HepG2 (cell line): ENCODE results near the gene FITM1. TPM values are rescaled to one million over a fixed set of nuclear protein-coding genes. Genes with fewer than 3 reads are reported as not detected.

Experiments used
- ASH2L ChIP-seq: fragments of 300-600, 200-600 bp; sonication (generic); IDR thresholded peaks from 2 replicates; pipeline ENCODE4 v1.7.0; 2017; ENCODE audit warnings: low read depth, mild to moderate bottlenecking, moderate library complexity, mixed read lengths, low read length; ENCODE audit not compliant: insufficient read length
- ATAD3A ChIP-seq: sonication (generic); formaldehyde crosslinking; IDR thresholded peaks from 2 replicates; pipeline ENCODE4 v1.4.0; 2020; ENCODE audit warnings: missing genetic modification reagents
- BCL6 ChIP-seq: IDR thresholded peaks from 2 replicates; pipeline ENCODE4 v1.6.1; 2016; ENCODE audit warnings: missing genetic modification reagents, missing compliant biosample characterization
- CC2D1A ChIP-seq: sonication (generic); formaldehyde crosslinking; IDR thresholded peaks from 2 replicates; pipeline ENCODE4 v1.8.1; 2023; ENCODE audit warnings: mild to moderate bottlenecking, missing genetic modification reagents
- ESRRA ChIP-seq: sonication (generic); formaldehyde crosslinking; IDR thresholded peaks from 2 replicates; pipeline ENCODE4 v1.5.1; 2020; ENCODE audit warnings: mild to moderate bottlenecking, low read depth, missing genetic modification reagents
- KDM5A ChIP-seq: fragments of 200-600 bp; sonication (generic); IDR thresholded peaks from 2 replicates; pipeline ENCODE4 v1.7.0; 2018; ENCODE audit warnings: antibody characterized with exemption, mild to moderate bottlenecking, low read length, borderline replicate concordance
- KDM6A ChIP-seq: IDR thresholded peaks from 2 replicates; pipeline ENCODE4 v1.6.1; 2016; ENCODE audit warnings: low read depth
- MIER3 ChIP-seq: IDR thresholded peaks from 2 replicates; pipeline ENCODE4 v1.6.1; 2016; ENCODE audit warnings: missing compliant biosample characterization, borderline replicate concordance
- SNRNP70 ChIP-seq: fragments of 200-400 bp; formaldehyde crosslinking; IDR thresholded peaks from 2 replicates; pipeline ENCODE4 v1.6.1; 2017; ENCODE audit warnings: mild to moderate bottlenecking, low read depth, low read length, moderate library complexity
- SSRP1 ChIP-seq: IDR thresholded peaks from 2 replicates; pipeline ENCODE4 v1.6.1; 2016; ENCODE audit warnings: control low read depth
- TOPORS ChIP-seq: sonication (generic); formaldehyde crosslinking; IDR thresholded peaks from 2 replicates; pipeline ENCODE4 v1.8.0; 2023; ENCODE audit warnings: mild to moderate bottlenecking, missing genetic modification reagents
- ZKSCAN1 ChIP-seq: fragments of 150-350 bp; IDR thresholded peaks from 2 replicates; pipeline ENCODE4 v1.6.1; 2014; ENCODE audit warnings: low read length
- ZNF20 ChIP-seq: sonication (generic); formaldehyde crosslinking; IDR thresholded peaks from 2 replicates; pipeline ENCODE4 v1.4.0; 2020; ENCODE audit warnings: mild to moderate bottlenecking, moderate library complexity, missing genetic modification reagents
- ZNF430 ChIP-seq: sonication (generic); formaldehyde crosslinking; IDR thresholded peaks from 2 replicates; pipeline ENCODE4 v1.9.0; 2021; ENCODE audit warnings: mild to moderate bottlenecking, missing genetic modification reagents
- ZNF503 ChIP-seq: sonication (generic); formaldehyde crosslinking; IDR thresholded peaks from 2 replicates; pipeline ENCODE4 v1.4.0; 2020; ENCODE audit warnings: missing genetic modification reagents
- ZNF589 ChIP-seq: sonication (generic); formaldehyde crosslinking; conservative IDR thresholded peaks from 2 replicates; pipeline ENCODE4 v1.8.0; 2022; ENCODE audit warnings: mild to moderate bottlenecking, moderate library complexity, missing genetic modification reagents
- ZNF646 ChIP-seq: sonication (generic); formaldehyde crosslinking; IDR thresholded peaks from 2 replicates; pipeline ENCODE4 v1.9.0; 2021; ENCODE audit warnings: mild to moderate bottlenecking, missing genetic modification reagents
- ZSCAN31 ChIP-seq: sonication (generic); formaldehyde crosslinking; IDR thresholded peaks from 2 replicates; pipeline ENCODE4 v1.5.0; 2020; ENCODE audit warnings: low read depth, mild to moderate bottlenecking, missing genetic modification reagents
- polyA plus RNA-seq, 8 experiments: library from polyadenylated mRNA; depleted of rRNA in 3 of 8; stranded (reverse) in 7 of 8; unstranded in 1 of 8; fragments of >200 nt; fragmentation: Illumina TruSeq in 4 of 8; extraction: Trizol in 4 of 8; gene quantifications; 2 replicates each; pipeline versions ENCODE4 v1.2.1 to v1.2.3, GENCODE V29; 2011 to 2016; ENCODE audit warnings: low read depth in 4 of 8, missing spikeins in 1 of 8, mixed read lengths in 1 of 8; ENCODE audit not compliant: insufficient read depth in 1 of 8
- total RNA-seq, 5 experiments: library from RNA; depleted of rRNA; stranded (reverse); fragments of >200 nt; fragmentation: Illumina TruSeq; extraction: Trizol; gene quantifications; 2 replicates each; pipeline ENCODE4 v1.2.3, GENCODE V29; 2016; ENCODE audit warnings: low read depth in 1 of 5
- TF ChIP-seq, protein P1 (sequence below): sonication (generic); formaldehyde crosslinking; IDR thresholded peaks from 2 replicates; pipeline ENCODE4 v1.4.0; 2020; ENCODE audit warnings: mild to moderate bottlenecking, missing genetic modification reagents

Gene FITM1
- total and polyA plus RNA-seq, 2 of the 13 experiments (the other 11 are each of a cell fraction or from before 2014, with no cell fraction given) = 2.7 to 5.8 TPM

DNA sequence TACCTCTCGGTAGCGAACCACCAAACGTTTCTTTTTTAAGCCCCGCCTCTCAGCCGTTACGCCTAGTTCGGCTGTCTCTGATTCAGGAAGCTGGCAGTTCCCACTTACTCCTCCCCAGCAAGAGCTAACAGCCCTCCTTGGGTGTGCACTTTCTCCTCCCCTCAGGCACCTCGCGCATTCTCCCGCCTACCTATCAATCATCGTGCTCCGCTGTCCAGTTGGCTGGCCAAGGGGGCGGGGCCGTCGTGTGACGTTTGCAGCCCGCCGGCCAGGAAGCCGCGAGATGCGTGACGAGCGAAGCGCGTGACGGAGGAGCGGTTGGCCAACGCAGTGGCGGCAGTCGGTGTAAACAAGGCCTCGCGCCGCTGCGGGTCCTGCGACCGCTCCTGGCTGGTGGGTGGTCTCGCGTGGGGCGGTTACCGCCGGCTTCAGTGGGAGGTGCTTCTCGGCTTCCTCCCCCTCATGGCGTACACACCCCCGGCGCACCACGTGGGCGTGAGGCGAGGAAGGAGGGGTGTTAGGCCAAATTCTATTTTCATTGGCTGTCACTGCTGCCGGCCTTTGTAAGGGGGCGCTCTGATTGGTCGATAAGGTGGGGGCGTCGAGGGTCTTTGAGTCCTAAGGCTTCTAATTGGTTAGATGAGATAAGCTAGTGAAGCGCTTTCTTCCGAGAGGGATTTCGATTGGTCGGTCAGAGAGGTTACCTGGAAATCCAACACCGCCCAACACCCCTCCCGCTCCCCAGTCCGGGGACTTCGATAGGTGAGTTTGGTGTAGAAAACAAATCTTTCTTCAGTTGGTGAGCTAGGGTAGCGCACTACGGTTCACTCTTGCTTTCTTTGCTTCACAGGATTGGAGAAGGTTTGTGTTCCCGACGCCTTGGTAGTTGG, 15.7 kb upstream of the FITM1 start, which contains the start of the genes DCAF11 and NRL (continued):
- peak; percentile 87 for TF ChIP-seq ZNF503 (CRISPR knock-in tag)
- no peak for TF ChIP-seq ZNF589 (CRISPR knock-in tag)
- TF ChIP-seq KDM6A (CRISPR knock-in tag) = no peak; the same call in 1 of the 2 replicates
- TF ChIP-seq BCL6 = peak; percentile 77
- peak; percentile 6; the same call in 1 of the 2 replicates for TF ChIP-seq KDM5A
- TF ChIP-seq ASH2L = peak; percentile 86
- TF ChIP-seq CC2D1A (CRISPR knock-in tag) = no peak
- TF ChIP-seq TOPORS (CRISPR knock-in tag) = peak; percentile 100
- TF ChIP-seq ATAD3A (CRISPR knock-in tag) = no peak; the same call in 1 of the 2 replicates
- TF ChIP-seq ZNF20 (CRISPR knock-in tag) = 0 out of 2 replicates have a peak, but pooled peaks have one; percentile 13
- no peak for TF ChIP-seq ZKSCAN1
- TF ChIP-seq ESRRA (CRISPR knock-in tag) = peak; percentile 54; the same call in 1 of the 2 replicates
- no peak for TF ChIP-seq SSRP1
- no peak for TF ChIP-seq ZNF646 (CRISPR knock-in tag)
- peak; percentile 88; the same call in 1 of the 2 replicates for TF ChIP-seq MIER3 (CRISPR knock-in tag)
- peak; percentile 98 for TF ChIP-seq ZNF430 (CRISPR knock-in tag)
- TF ChIP-seq, protein P1, sequence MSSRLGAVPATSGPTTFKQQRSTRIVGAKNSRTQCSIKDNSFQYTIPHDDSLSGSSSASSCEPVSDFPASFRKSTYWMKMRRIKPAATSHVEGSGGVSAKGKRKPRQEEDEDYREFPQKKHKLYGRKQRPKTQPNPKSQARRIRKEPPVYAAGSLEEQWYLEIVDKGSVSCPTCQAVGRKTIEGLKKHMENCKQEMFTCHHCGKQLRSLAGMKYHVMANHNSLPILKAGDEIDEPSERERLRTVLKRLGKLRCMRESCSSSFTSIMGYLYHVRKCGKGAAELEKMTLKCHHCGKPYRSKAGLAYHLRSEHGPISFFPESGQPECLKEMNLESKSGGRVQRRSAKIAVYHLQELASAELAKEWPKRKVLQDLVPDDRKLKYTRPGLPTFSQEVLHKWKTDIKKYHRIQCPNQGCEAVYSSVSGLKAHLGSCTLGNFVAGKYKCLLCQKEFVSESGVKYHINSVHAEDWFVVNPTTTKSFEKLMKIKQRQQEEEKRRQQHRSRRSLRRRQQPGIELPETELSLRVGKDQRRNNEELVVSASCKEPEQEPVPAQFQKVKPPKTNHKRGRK (CRISPR knock-in tag) = no peak; the same call in 1 of the 2 replicates
- TF ChIP-seq SNRNP70 = no peak
- peak; percentile 96 for TF ChIP-seq ZSCAN31
